HepG2 (cell line): ENCODE measurements around the gene CRLF1. TPM values are rescaled to one million over a fixed set of nuclear protein-coding genes. Genes with fewer than 3 reads are reported as not detected.

ENCODE experiments used
- ETV5 ChIP-seq: IDR thresholded peaks from 2 replicates; pipeline ENCODE4 v1.6.1; 2018; ENCODE audit warnings: missing biosample characterization, missing genetic modification reagents, inconsistent platforms, borderline replicate concordance
- FOXM1 ChIP-seq: sonication (generic); formaldehyde crosslinking; IDR thresholded peaks from 2 replicates; pipeline ENCODE4 v1.5.0; 2020; ENCODE audit warnings: missing genetic modification reagents
- HNF4A ChIP-seq: sonication (generic); formaldehyde crosslinking; IDR thresholded peaks from 2 replicates; pipeline ENCODE4 v1.4.0; 2020; ENCODE audit warnings: missing genetic modification reagents
- JUN ChIP-seq: sonication (generic); formaldehyde crosslinking; IDR thresholded peaks from 2 replicates; pipeline ENCODE4 v1.4.0; 2020; ENCODE audit warnings: mild to moderate bottlenecking, missing genetic modification reagents
- POGZ ChIP-seq: sonication (generic); formaldehyde crosslinking; IDR thresholded peaks from 2 replicates; pipeline ENCODE4 v1.4.0; 2020; ENCODE audit warnings: mild to moderate bottlenecking, missing genetic modification reagents
- RELA ChIP-seq: sonication (generic); formaldehyde crosslinking; IDR thresholded peaks from 2 replicates; pipeline ENCODE4 v1.4.0; 2020; ENCODE audit warnings: missing genetic modification reagents
- SMAD3 ChIP-seq: sonication (generic); formaldehyde crosslinking; IDR thresholded peaks from 2 replicates; pipeline ENCODE4 v1.4.0; 2020; ENCODE audit warnings: missing genetic modification reagents
- THYN1 ChIP-seq: sonication (generic); formaldehyde crosslinking; IDR thresholded peaks from 2 replicates; pipeline ENCODE4 v1.8.1; 2023; ENCODE audit warnings: low read depth, mild to moderate bottlenecking, moderate library complexity, missing genetic modification reagents, borderline replicate concordance
- ZBTB33 ChIP-seq: sonication (generic); formaldehyde crosslinking; IDR thresholded peaks from 2 replicates; pipeline ENCODE4 v1.4.0; 2020; ENCODE audit warnings: missing genetic modification reagents
- ZKSCAN5 ChIP-seq: sonication (generic); formaldehyde crosslinking; IDR thresholded peaks from 2 replicates; pipeline ENCODE4 v1.5.1; 2020; ENCODE audit warnings: mild to moderate bottlenecking, missing genetic modification reagents
- ZNF136 ChIP-seq: sonication (generic); formaldehyde crosslinking; IDR thresholded peaks from 2 replicates; pipeline ENCODE4 v1.8.1; 2022; ENCODE audit warnings: low read depth, mild to moderate bottlenecking, moderate library complexity, missing genetic modification reagents
- ZNF331 ChIP-seq: sonication (generic); formaldehyde crosslinking; IDR thresholded peaks from 2 replicates; pipeline ENCODE4 v1.4.0; 2020; ENCODE audit warnings: missing genetic modification reagents
- ZNF44 ChIP-seq: sonication (generic); formaldehyde crosslinking; IDR thresholded peaks from 2 replicates; pipeline ENCODE4 v1.5.1; 2020; ENCODE audit warnings: mild to moderate bottlenecking, missing genetic modification reagents
- ZNF510 ChIP-seq: sonication (generic); formaldehyde crosslinking; IDR thresholded peaks from 2 replicates; pipeline ENCODE4 v1.4.0; 2020; ENCODE audit warnings: low read depth, mild to moderate bottlenecking, missing genetic modification reagents
- ZNF530 ChIP-seq: sonication (generic); formaldehyde crosslinking; IDR thresholded peaks from 2 replicates; pipeline ENCODE4 v1.5.0; 2020; ENCODE audit warnings: low read depth, mild to moderate bottlenecking, missing genetic modification reagents
- ZNF703 ChIP-seq: sonication (generic); formaldehyde crosslinking; IDR thresholded peaks from 2 replicates; pipeline ENCODE4 v1.5.1; 2020; ENCODE audit warnings: missing genetic modification reagents, mild to moderate bottlenecking, moderate library complexity, borderline replicate concordance
- polyA plus RNA-seq, 8 experiments: library from polyadenylated mRNA; depleted of rRNA in 3 of 8; stranded (reverse) in 7 of 8; unstranded in 1 of 8; fragments of >200 nt; fragmentation: Illumina TruSeq in 4 of 8; extraction: Trizol in 4 of 8; gene quantifications; 2 replicates each; pipeline versions ENCODE4 v1.2.1 to v1.2.3, GENCODE V29; 2011 to 2016; ENCODE audit warnings: low read depth in 4 of 8, missing spikeins in 1 of 8, mixed read lengths in 1 of 8; ENCODE audit not compliant: insufficient read depth in 1 of 8
- total RNA-seq, 5 experiments: library from RNA; depleted of rRNA; stranded (reverse); fragments of >200 nt; fragmentation: Illumina TruSeq; extraction: Trizol; gene quantifications; 2 replicates each; pipeline ENCODE4 v1.2.3, GENCODE V29; 2016; ENCODE audit warnings: low read depth in 1 of 5
- TF ChIP-seq, protein P1 (sequence below): sonication (generic); formaldehyde crosslinking; IDR thresholded peaks from 2 replicates; pipeline ENCODE4 v1.4.0; 2020; ENCODE audit warnings: missing genetic modification reagents, borderline replicate concordance
- TF ChIP-seq, protein P2 (sequence below): sonication (generic); formaldehyde crosslinking; IDR thresholded peaks from 2 replicates; pipeline ENCODE4 v1.9.0; 2021; ENCODE audit warnings: missing genetic modification reagents, borderline replicate concordance

Gene CRLF1
- total and polyA plus RNA-seq, 2 of the 13 experiments (the other 11 are each of a cell fraction or from before 2014, with no cell fraction given) = 217 to 296 TPM

DNA sequence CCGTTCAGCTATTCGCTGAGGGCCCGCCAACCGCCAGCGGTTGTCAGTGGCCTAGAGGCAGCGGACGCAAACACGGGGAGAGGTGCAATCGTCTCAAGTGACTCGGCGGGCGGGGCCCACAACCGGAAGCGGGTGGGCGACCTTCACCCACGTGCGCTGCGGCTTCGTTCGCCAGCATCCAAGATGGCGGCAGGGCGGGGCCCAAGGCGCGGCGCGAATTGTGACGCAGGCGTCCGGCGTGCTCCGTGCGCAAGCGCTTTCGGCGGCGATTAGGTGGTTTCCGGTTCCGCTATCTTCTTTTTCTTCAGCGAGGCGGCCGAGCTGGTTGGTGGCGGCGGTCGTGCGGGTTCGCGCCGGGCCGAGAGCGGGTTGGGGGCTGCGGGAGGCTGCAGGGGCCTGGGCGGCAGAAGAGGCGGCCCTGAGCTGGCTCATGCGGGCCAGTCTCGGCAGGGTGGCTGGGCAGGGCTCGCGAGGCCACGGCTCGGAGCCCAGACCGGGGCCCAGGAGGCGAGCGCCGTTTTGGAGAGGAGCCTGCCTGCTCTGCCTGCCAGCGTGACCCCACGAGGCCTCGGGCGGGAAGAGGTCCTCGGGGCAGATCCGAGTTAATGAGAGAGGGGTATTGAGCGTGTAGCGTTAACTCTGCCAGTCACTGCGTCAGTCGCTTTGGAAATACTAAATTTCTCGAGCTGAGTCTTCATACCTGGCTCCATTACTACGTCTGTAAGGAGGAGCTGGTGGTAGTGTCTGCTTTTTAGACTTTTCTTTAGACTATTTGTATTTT, 34.8 kb downstream of the CRLF1 start, which contains the start of gene UBA52 (continued):
- TF ChIP-seq, protein P1, sequence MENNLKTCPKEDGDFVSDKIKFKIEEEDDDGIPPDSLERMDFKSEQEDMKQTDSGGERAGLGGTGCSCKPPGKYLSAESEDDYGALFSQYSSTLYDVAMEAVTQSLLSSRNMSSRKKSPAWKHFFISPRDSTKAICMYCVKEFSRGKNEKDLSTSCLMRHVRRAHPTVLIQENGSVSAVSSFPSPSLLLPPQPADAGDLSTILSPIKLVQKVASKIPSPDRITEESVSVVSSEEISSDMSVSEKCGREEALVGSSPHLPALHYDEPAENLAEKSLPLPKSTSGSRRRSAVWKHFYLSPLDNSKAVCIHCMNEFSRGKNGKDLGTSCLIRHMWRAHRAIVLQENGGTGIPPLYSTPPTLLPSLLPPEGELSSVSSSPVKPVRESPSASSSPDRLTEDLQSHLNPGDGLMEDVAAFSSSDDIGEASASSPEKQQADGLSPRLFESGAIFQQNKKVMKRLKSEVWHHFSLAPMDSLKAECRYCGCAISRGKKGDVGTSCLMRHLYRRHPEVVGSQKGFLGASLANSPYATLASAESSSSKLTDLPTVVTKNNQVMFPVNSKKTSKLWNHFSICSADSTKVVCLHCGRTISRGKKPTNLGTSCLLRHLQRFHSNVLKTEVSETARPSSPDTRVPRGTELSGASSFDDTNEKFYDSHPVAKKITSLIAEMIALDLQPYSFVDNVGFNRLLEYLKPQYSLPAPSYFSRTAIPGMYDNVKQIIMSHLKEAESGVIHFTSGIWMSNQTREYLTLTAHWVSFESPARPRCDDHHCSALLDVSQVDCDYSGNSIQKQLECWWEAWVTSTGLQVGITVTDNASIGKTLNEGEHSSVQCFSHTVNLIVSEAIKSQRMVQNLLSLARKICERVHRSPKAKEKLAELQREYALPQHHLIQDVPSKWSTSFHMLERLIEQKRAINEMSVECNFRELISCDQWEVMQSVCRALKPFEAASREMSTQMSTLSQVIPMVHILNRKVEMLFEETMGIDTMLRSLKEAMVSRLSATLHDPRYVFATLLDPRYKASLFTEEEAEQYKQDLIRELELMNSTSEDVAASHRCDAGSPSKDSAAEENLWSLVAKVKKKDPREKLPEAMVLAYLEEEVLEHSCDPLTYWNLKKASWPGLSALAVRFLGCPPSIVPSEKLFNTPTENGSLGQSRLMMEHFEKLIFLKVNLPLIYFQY (CRISPR knock-in tag) = no peak
- peak; percentile 43; the same call in 1 of the 2 replicates for TF ChIP-seq ZBTB33 (CRISPR knock-in tag)
- TF ChIP-seq POGZ (CRISPR knock-in tag) = peak; percentile 91
- 0 out of 2 replicates have a peak, but pooled peaks have one; percentile 61 for TF ChIP-seq RELA (CRISPR knock-in tag)
- TF ChIP-seq FOXM1 (CRISPR knock-in tag) = no peak
- 0 out of 2 replicates have a peak, but pooled peaks have one; percentile 50 for TF ChIP-seq ZNF510
- peak; percentile 98 for TF ChIP-seq ETV5 (CRISPR knock-in tag)
- TF ChIP-seq ZNF136 (CRISPR knock-in tag) = no peak
- TF ChIP-seq ZNF530 = no peak
- peak; percentile 79; the same call in 1 of the 2 replicates for TF ChIP-seq SMAD3 (CRISPR knock-in tag)
- peak; percentile 49 for TF ChIP-seq HNF4A (CRISPR knock-in tag)
- no peak for TF ChIP-seq ZNF703 (CRISPR knock-in tag)
- peak; percentile 64; the same call in 1 of the 2 replicates for TF ChIP-seq JUN (CRISPR knock-in tag)
- no peak for TF ChIP-seq ZNF44
- no peak for TF ChIP-seq ZKSCAN5 (CRISPR knock-in tag)
- TF ChIP-seq, protein P2, sequence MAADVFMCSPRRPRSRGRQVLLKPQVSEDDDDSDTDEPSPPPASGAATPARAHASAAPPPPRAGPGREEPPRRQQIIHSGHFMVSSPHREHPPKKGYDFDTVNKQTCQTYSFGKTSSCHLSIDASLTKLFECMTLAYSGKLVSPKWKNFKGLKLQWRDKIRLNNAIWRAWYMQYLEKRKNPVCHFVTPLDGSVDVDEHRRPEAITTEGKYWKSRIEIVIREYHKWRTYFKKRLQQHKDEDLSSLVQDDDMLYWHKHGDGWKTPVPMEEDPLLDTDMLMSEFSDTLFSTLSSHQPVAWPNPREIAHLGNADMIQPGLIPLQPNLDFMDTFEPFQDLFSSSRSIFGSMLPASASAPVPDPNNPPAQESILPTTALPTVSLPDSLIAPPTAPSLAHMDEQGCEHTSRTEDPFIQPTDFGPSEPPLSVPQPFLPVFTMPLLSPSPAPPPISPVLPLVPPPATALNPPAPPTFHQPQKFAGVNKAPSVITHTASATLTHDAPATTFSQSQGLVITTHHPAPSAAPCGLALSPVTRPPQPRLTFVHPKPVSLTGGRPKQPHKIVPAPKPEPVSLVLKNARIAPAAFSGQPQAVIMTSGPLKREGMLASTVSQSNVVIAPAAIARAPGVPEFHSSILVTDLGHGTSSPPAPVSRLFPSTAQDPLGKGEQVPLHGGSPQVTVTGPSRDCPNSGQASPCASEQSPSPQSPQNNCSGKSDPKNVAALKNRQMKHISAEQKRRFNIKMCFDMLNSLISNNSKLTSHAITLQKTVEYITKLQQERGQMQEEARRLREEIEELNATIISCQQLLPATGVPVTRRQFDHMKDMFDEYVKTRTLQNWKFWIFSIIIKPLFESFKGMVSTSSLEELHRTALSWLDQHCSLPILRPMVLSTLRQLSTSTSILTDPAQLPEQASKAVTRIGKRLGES = 0 out of 2 replicates have a peak, but pooled peaks have one; percentile 25
- TF ChIP-seq ZNF331 (CRISPR knock-in tag) = peak; percentile 96
- no peak for TF ChIP-seq THYN1 (CRISPR knock-in tag)
